Urinary bladder (tissue), 4 donors: ENCODE measurements around the gene SEPTIN7. TPM values are rescaled to one million over a fixed set of nuclear protein-coding genes. Genes with fewer than 3 reads are reported as not detected.

Experiments
- DNase-seq: peaks from one replicate; pipeline ENCODE4 v3.0.0-alpha.2; 2015; ENCODE audit errors: extremely low spot score
- H3K27ac ChIP-seq: one replicate; pipeline ENCODE4 v1.5.1; 2013; ENCODE audit warnings: low read depth, mild to moderate bottlenecking, moderate library complexity
- H3K36me3 ChIP-seq: one replicate; pipeline ENCODE4 v1.6.1; 2013; ENCODE audit warnings: mild to moderate bottlenecking, moderate library complexity; ENCODE audit not compliant: insufficient read depth
- H3K4me1 ChIP-seq: one replicate; pipeline ENCODE4 v1.6.1; 2013; ENCODE audit warnings: mild to moderate bottlenecking, moderate library complexity; ENCODE audit not compliant: insufficient read depth
- H3K4me3 ChIP-seq: one replicate; pipeline ENCODE4 v1.5.1; 2013; ENCODE audit warnings: low read depth, low read length
- WGBS: extraction: QIAGEN DNeasy Blood & Tissue Kit; methylation state at CpG from one replicate; pipeline ENCODE4 v1.1.7; 2013; 5-methylcytosine and 5-hydroxymethylcytosine counted together
- polyA plus RNA-seq: library from polyadenylated mRNA; stranded (reverse); fragments of 200-250 nt; gene quantifications from one replicate; pipeline ENCODE4 v1.2.3, GENCODE V29; 2013
- total RNA-seq: library from RNA; depleted of rRNA; stranded (reverse); fragments of >200 nt; gene quantifications from one replicate; pipeline ENCODE4 v1.2.3, GENCODE V29; 2014
- donor health status: healthy with polysubstance abuse.
- donor health status: healthy.

SEPTIN7 gene
- total and polyA plus RNA-seq, 2 donors = 259 to 627 TPM

DNA sequence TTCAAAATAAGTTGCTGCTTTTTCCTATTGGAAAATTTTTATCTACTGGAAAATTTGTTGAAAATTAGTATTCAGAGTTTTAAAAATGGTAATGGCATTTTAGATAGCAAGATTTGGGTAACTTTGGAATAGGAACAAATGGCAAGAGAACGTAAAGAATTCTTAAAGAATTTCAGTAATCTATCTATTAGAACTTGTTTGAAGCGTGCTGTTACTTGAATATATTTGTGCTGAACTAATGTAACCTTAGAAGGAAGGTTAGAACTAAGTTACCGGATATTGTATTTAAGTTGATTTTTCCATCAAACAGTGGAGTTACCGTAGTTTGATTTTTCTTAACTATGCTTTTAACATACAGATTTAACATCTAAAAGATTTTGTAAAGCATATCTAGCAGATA lies 25.9 kb downstream of the SEPTIN7 start:
- 57% methylated on average over 4 of the region's 4 CpGs for whole genome bisulfite sequencing
- no peak overlapping the region for H3K27ac ChIP-seq
- no peaks in the 10 kb centered on the region for H3K36me3 ChIP-seq
- DNase-seq = no peak
- H3K4me3 ChIP-seq = no peak overlapping the region
- H3K4me1 ChIP-seq = peaks cover 3% of the 10 kb centered on the region

GRCh38 chr7:35828817-35829216 lies 28.0 kb downstream of the SEPTIN7 start:
- H3K27ac ChIP-seq = no peak overlapping the region
- H3K4me1 ChIP-seq = peaks cover 3% of the 10 kb centered on the region
- no peaks in the 10 kb centered on the region for H3K36me3 ChIP-seq
- no peak overlapping the region for H3K4me3 ChIP-seq
- no peak for DNase-seq
- WGBS = 91% methylated on average over 6 of the region's 6 CpGs

- H3K4me1 ChIP-seq = no peaks in the 10 kb centered on the region
- H3K4me3 ChIP-seq = no peak overlapping the region
- peaks cover 4% of the 10 kb centered on the region for H3K36me3 ChIP-seq
- no peak for DNase-seq
- no peak overlapping the region for H3K27ac ChIP-seq
Measured at GRCh38 chr7:35831208-35831607, 30.4 kb downstream of the SEPTIN7 start.

DNA sequence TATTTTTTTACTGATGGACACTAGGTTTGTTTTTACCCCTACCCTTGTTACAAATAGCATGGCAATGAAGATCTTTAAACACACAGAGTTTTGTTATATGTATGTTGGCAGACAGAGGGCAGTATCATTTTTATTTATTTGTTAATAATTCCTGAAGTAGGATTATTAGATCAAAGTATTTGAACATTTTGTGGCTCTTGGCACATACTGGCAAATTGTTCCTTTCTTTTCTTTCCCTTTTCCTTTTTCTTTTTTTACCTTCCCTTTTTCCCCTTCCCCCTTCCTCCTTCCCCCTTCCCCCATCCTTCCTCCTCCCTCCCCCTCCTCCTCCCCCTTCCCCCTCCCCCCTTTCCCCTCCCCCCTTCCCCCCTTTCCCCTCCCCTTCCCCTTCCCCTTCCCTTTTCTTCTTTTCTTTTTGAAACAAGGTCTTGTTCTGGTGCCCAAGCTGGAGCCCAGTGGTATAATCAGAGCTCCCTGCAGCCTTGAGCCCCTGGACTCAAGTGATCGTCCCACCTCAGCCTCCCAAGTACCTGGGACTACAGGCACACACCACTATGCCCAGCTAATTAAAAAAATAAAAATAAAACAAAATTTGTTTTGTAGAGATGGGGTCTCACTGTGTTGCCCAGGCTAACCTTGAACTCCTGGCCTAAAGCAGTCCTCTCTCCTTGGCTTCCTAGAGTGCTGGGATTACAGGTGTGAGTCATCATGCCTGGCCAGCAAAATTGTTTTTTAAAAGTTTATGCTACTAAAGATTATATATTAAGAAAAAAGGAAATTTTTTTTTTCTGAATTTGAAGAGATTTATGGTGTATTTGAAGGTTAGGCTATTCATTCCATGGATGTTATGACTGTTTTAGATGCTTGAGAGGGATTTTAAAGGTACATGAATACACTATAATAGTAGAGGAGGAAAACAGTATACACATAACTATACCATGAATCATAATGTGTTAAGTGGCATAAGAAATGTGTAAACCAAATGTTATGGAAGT lies 39.3 kb downstream of the SEPTIN7 start:
- DNase-seq = no peak
- Histone ChIP-seq H3K27ac (no peak overlapping the region), H3K4me1 (no peaks in the 10 kb centered on the region), H3K4me3 (no peak overlapping the region), H3K36me3 (peaks cover 2% of the 10 kb centered on the region)
- WGBS = 100% methylated on average over 1 of the region's 1 CpG

DNA sequence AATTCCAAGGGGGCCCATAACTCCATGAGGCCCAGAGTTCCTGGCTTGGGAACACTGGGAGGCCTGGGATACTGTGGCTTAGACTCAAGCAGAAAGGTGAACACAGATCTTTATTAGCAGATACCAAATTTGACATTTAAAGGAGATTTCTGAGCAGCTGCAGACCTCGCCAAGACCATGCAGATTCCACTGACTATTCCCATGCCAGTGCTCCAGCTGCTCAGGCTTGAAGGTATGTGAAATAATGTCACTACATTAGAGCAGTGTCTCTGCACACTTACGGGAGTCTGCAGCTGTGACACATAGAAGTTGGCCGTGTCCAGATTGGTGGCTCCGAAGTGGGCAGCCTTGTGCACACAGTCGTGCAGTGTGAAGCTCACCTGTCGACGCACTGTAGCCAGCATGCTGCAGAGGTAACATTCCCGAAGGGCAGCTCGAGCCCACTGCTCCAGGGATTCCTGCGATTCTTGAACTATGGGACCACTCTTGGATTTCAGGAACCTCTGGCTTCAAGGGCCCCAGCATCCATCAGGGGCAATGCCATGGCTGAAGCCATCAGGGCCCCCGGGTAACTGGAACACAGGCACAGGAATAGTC lies 46.1 kb downstream of the SEPTIN7 start:
- no peak for DNase-seq
- no peaks in the 10 kb centered on the region for H3K4me1 ChIP-seq
- WGBS = 85% methylated on average over 11 of the region's 11 CpGs
- H3K4me3 ChIP-seq = no peak overlapping the region
- H3K27ac ChIP-seq = no peak overlapping the region
- no peaks in the 10 kb centered on the region for H3K36me3 ChIP-seq

GRCh38 chr7:35848725-35849124 lies 47.9 kb downstream of the SEPTIN7 start:
- peaks cover 3% of the 10 kb centered on the region for H3K4me1 ChIP-seq
- no peak overlapping the region for H3K27ac ChIP-seq
- H3K36me3 ChIP-seq = no peaks in the 10 kb centered on the region
- DNase-seq = no peak
- 76% methylated on average over 2 of the region's 2 CpGs for WGBS
- no peak overlapping the region for H3K4me3 ChIP-seq

DNA sequence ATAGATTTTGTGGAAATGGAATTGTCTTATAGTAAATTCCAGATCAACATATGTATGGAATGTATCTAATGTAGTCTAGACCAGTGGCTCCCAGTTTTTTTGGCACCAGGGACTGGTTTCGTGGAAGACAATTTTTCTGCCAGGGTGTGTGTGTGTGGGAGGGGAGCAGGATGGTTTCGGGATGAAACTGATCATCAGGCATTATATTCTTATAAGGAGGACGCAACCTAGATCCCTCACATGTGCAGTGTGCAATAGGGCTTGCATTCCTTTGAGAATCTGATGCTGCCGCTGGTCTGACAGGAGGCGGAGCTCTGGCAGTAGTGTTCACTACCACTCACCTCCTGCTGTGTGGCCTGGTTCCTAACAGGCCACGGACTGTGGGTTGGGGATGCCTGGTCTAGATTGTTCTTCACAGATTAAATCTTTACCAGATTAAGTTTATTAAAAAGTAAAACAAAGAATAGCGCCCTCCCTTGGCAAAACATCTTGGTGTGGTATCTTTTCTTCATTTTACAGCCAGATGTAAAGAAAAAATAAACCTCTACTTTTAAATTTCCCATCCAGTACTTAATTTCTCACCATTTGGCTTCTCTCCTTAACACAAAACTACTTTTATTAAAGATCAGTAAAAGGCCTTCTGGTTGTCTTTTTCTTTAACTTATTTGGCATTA lies 48.4 kb downstream of the SEPTIN7 start:
- no peak overlapping the region for H3K27ac ChIP-seq
- no peak for DNase-seq
- WGBS = 68% methylated on average over 7 of the region's 7 CpGs
- no peaks in the 10 kb centered on the region for H3K36me3 ChIP-seq
- H3K4me3 ChIP-seq = no peak overlapping the region
- H3K4me1 ChIP-seq = peaks cover 3% of the 10 kb centered on the region

DNA sequence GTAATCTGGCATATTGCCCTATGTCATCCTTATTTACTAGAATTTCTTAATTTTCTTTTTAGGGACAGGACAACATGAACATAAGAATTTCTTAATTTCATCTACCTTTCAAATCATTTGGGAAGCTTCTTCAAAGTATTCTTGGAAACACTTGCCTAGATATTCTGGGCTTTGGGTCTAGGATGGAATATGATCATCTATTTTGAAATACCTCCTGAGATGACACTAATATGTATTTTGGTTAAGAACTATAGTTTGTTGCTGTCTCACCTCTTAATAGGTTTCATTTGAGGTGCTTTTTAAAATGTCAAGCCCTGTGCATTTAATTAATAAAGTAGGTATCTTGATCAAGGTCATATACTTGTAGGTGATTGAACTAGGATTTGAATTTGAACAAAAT lies 49.1 kb downstream of the SEPTIN7 start:
- Histone ChIP-seq H3K4me1 (peaks cover 3% of the 10 kb centered on the region), H3K4me3 (no peak overlapping the region), H3K27ac (no peak overlapping the region), H3K36me3 (no peaks in the 10 kb centered on the region)
- no peak for DNase-seq

Other genes with a start within 250 kb of the SEPTIN7 start
- gene HERPUD2, start 105.9 kb upstream of the SEPTIN7 start, total RNA-seq = 27.4 TPM
- 24.6 TPM for gene HERPUD2, start 105.9 kb upstream of the SEPTIN7 start, polyA plus RNA-seq